Measurements from ENCODE around the gene NANOG. TPM values are rescaled to one million over a fixed set of nuclear protein-coding genes. Genes with fewer than 3 reads are reported as not detected.
"Not testable (repeated sequence)": the region's sequence is repeated elsewhere in the genome, so short reads cannot be mapped to it uniquely, and the experiment has no call there.

NANOG gene
- total RNA-seq, 1 donor: under 0.01 TPM

DNA sequence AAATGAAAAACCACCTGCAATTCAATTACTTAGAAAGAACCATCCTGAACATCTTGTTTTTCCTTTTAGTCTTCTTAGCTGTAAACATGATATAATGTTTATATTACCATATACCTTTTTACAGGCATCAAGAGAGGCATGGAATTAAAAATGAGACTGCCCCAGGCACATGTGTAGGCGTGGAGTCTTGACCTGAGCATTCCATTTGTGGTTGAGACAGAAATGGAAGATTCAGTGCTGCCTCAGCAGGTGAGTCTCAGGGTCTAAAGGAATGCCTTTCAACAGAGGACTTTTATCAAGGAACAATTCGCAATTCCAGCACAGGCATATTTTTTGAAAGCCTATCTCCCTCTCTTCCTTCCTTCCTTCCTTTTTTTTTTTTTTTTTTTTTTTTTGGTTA is 32.2 kb upstream of the NANOG start:
- no peak overlapping the region for H3K4me3 ChIP-seq (ENCODE audit: low read depth, low read length)
- TF ChIP-seq CTCF (IDR thresholded peaks at IDR 0.05; ENCODE audit: insufficient read depth, low read length): no peak
- DNase-seq (ENCODE audit: low read depth): no peak

GRCh38 chr12:7758766-7759140 is 30.4 kb upstream of the NANOG start:
- no peak for DNase-seq (ENCODE audit: low read depth)
- TF ChIP-seq CTCF (IDR thresholded peaks at IDR 0.05; ENCODE audit: insufficient read depth, low read length): no peak
- H3K4me3 ChIP-seq (ENCODE audit: low read depth, low read length): no peak overlapping the region

DNA sequence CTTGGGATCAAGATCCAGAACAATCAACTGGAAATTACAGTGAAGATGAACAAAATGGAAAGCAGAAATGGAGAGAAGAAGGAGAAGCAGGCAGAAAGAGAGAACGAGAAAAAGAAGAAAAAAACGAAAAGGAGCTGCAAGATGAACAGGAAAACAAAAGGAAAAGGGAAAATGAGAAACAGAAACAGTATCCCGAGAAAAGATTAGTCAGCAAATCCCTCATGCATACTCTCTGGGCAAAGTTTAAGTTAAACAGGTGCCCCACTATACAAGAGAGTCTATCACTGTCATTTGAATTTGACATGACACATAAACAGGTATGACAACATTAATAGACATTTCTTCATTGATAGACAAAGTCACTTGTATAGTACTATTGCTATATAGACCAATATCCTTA is 19.2 kb upstream of the NANOG start:
- no peak for DNase-seq (ENCODE audit: low read depth)
- TF ChIP-seq CTCF (IDR thresholded peaks at IDR 0.05; ENCODE audit: insufficient read depth, low read length): no peak
- H3K4me3 ChIP-seq (ENCODE audit: low read depth, low read length): no peak overlapping the region

DNA sequence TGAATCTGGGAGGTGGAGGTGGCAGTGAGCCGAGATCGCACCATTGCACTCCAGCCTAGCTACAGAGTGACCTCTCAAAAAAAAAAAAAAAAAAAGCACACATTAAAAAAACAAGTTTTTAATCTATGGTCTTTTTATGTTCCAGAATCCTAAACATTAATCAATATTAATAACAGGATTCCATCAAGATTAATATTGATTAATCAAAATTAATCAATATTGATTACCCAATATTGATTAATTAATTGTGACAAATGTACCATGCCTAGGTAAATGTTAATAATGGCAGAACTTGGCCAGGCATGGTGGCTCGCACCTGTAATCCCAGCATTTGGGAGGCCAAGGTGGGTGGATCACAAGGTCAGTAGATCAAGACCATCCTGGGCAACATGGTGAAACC is 7.9 kb upstream of the NANOG start:
- no peak for DNase-seq (ENCODE audit: low read depth)
- H3K4me3 ChIP-seq (ENCODE audit: low read depth, low read length): no peak overlapping the region
- TF ChIP-seq CTCF (IDR thresholded peaks at IDR 0.05; ENCODE audit: insufficient read depth, low read length): no peak

- no peak for TF ChIP-seq CTCF (IDR thresholded peaks at IDR 0.05; ENCODE audit: insufficient read depth, low read length)
- no peak for DNase-seq (ENCODE audit: low read depth)
- H3K4me3 ChIP-seq (ENCODE audit: low read depth, low read length): no peak overlapping the region
Measured at GRCh38 chr12:7782055-7782454, 7.1 kb upstream of the NANOG start.

DNA sequence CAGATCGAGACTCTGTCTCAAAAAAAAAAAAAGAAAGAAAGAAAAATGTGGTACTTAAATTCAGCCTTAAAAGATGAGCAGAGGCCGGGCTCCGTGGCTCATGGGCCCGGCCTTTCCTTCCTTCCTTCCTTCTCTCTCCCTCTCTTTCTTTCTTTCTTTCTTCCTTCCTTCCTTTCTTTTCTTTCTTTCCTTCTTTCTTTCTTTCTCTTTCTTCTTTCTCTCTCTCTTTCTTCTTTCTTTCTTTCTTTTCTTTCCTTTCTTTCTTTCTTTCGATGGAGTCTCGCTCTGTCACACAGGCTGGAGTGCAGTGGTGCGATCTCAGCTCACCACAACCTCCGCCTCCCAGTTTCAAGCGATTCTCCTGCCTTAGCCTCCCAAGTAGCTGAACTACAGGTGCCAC is 5.8 kb upstream of the NANOG start:
- DNase-seq (ENCODE audit: low read depth); H3K4me3 ChIP-seq (ENCODE audit: low read depth, low read length): not testable (repeated sequence)

GRCh38 chr12:7784701-7785100 is 4.5 kb upstream of the NANOG start:
- no peak overlapping the region for H3K4me3 ChIP-seq (ENCODE audit: low read depth, low read length)
- no peak for DNase-seq (ENCODE audit: low read depth)
- TF ChIP-seq CTCF (IDR thresholded peaks at IDR 0.05; ENCODE audit: insufficient read depth, low read length): no peak

Data from fibroblast of the aortic adventitia (primary cell).